ENCODE data around the gene LYSMD3. TPM values are rescaled to one million over a fixed set of nuclear protein-coding genes. Genes with fewer than 3 reads are reported as not detected.

The LYSMD3 gene
- polyA plus RNA-seq, 1 donor (not counting 4 experiments of a cell fraction or from before 2014, with no cell fraction given), result 18.9 TPM

DNA sequence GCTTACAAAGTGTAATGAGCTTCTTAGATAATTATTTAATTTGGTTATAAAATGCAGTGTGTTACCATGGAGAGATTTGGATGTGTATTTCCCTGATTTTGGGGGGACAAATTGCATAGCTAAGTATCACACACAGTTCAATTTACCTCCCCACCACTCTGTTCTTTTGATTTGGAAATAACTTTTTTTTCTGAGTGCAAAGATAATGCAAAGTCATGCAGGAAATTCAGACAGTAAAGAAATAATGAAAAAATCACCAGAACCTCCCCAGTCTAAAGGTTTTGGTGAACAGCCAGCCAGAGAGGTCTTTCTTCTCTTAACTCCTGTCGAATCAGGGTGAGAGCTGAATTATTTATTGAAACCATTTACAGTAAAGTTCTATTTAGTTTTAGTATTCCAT is 32.4 kb upstream of the LYSMD3 start:
- H3K4me3 ChIP-seq (ENCODE audit: control insufficient read depth in 2 of 3, extremely low read depth in 1 of 3, insufficient read depth in 2 of 3, low read depth in 1 of 3, low read length in 3 of 3), result no peak overlapping the region

GRCh38 chr5:90560771-90561170 is 31.4 kb upstream of the LYSMD3 start:
- no peaks in the 10 kb centered on the region for H4K20me1 ChIP-seq (ENCODE audit: control insufficient read depth, extremely low read depth, insufficient read depth, low read length)
- H3K9ac ChIP-seq (ENCODE audit: control insufficient read depth, extremely low read depth, insufficient read depth, low read length), result no peak overlapping the region
- dilution Hi-C loops (cut with MboI; ENCODE audit: extremely low pct_ligation_motif_present, low sequenced_read_pairs), result no loop called here
- no peak overlapping the region for H2AFZ ChIP-seq (ENCODE audit: control insufficient read depth, low read length)
- FAIRE-seq (no peak), DNase-seq (ENCODE audit: low read depth, low spot score) (no peak)
- no peak overlapping the region for H3K4me3 ChIP-seq (ENCODE audit: control insufficient read depth in 2 of 3, extremely low read depth in 1 of 3, insufficient read depth in 2 of 3, low read depth in 1 of 3, low read length in 3 of 3)
- peaks cover 2% of the 10 kb centered on the region for H3K4me1 ChIP-seq (ENCODE audit: control insufficient read depth, extremely low read depth, insufficient read depth, low read length)
- H3K9me1 ChIP-seq (ENCODE audit: control insufficient read depth, extremely low read depth, insufficient read depth, low read length), result no peaks in the 10 kb centered on the region
- H3K79me2 ChIP-seq (ENCODE audit: control insufficient read depth, insufficient read depth, low read length), result no peaks in the 10 kb centered on the region
- no peak for TF ChIP-seq EZH2 (IDR thresholded peaks at IDR 0.05; ENCODE audit: low read length)
- TF ChIP-seq, protein P1, sequence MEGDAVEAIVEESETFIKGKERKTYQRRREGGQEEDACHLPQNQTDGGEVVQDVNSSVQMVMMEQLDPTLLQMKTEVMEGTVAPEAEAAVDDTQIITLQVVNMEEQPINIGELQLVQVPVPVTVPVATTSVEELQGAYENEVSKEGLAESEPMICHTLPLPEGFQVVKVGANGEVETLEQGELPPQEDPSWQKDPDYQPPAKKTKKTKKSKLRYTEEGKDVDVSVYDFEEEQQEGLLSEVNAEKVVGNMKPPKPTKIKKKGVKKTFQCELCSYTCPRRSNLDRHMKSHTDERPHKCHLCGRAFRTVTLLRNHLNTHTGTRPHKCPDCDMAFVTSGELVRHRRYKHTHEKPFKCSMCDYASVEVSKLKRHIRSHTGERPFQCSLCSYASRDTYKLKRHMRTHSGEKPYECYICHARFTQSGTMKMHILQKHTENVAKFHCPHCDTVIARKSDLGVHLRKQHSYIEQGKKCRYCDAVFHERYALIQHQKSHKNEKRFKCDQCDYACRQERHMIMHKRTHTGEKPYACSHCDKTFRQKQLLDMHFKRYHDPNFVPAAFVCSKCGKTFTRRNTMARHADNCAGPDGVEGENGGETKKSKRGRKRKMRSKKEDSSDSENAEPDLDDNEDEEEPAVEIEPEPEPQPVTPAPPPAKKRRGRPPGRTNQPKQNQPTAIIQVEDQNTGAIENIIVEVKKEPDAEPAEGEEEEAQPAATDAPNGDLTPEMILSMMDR (optimal IDR thresholded peaks at IDR 0.05 in 1 of 3, IDR thresholded peaks at IDR 0.05 in 1 of 3, conservative IDR thresholded peaks at IDR 0.05 in 1 of 3; ENCODE audit: extremely low read depth in 1 of 3, insufficient read depth in 2 of 3, low read length in 3 of 3), result no peak
- peaks cover 35% of the 10 kb centered on the region for H3K27me3 ChIP-seq (ENCODE audit: control insufficient read depth, extremely low read depth, insufficient read depth, low read length)
- H3K9me3 ChIP-seq (ENCODE audit: control insufficient read depth, low read depth, low read length), result no peaks in the 10 kb centered on the region
- H3K27ac ChIP-seq (ENCODE audit: control insufficient read depth, insufficient read depth, low read length), result no peak overlapping the region
- H3K4me2 ChIP-seq (ENCODE audit: control insufficient read depth, extremely low read depth, insufficient read depth, low read depth, low read length), result no peak overlapping the region
- no peaks in the 10 kb centered on the region for H3K36me3 ChIP-seq (ENCODE audit: control insufficient read depth in 2 of 2, extremely low read depth in 1 of 2, insufficient read depth in 2 of 2, low read length in 2 of 2)

More for the DNA sequence above, 32.4 kb upstream of the LYSMD3 start:
- Histone ChIP-seq H3K9ac (ENCODE audit: control insufficient read depth, extremely low read depth, insufficient read depth, low read length) (no peak overlapping the region), H3K79me2 (ENCODE audit: control insufficient read depth, insufficient read depth, low read length) (no peaks in the 10 kb centered on the region), H3K4me1 (ENCODE audit: control insufficient read depth, extremely low read depth, insufficient read depth, low read length) (peaks cover 2% of the 10 kb centered on the region), H2AFZ (ENCODE audit: control insufficient read depth, low read length) (no peak overlapping the region), H3K9me1 (ENCODE audit: control insufficient read depth, extremely low read depth, insufficient read depth, low read length) (no peaks in the 10 kb centered on the region), H3K27ac (ENCODE audit: control insufficient read depth, insufficient read depth, low read length) (no peak overlapping the region), H3K9me3 (ENCODE audit: control insufficient read depth, low read depth, low read length) (no peaks in the 10 kb centered on the region), H3K4me2 (ENCODE audit: control insufficient read depth, extremely low read depth, insufficient read depth, low read depth, low read length) (no peak overlapping the region), H3K36me3 (ENCODE audit: control insufficient read depth in 2 of 2, extremely low read depth in 1 of 2, insufficient read depth in 2 of 2, low read length in 2 of 2) (no peaks in the 10 kb centered on the region), H4K20me1 (ENCODE audit: control insufficient read depth, extremely low read depth, insufficient read depth, low read length) (no peaks in the 10 kb centered on the region), H3K27me3 (ENCODE audit: control insufficient read depth, extremely low read depth, insufficient read depth, low read length) (peaks cover 26% of the 10 kb centered on the region)
- dilution Hi-C loops (cut with MboI; ENCODE audit: extremely low pct_ligation_motif_present, low sequenced_read_pairs), result no loop called here
- DNase-seq (ENCODE audit: low read depth, low spot score), result no peak
- no peak for FAIRE-seq
- no peak for TF ChIP-seq EZH2 (IDR thresholded peaks at IDR 0.05; ENCODE audit: low read length)
- TF ChIP-seq, protein P1 (optimal IDR thresholded peaks at IDR 0.05 in 1 of 3, IDR thresholded peaks at IDR 0.05 in 1 of 3, conservative IDR thresholded peaks at IDR 0.05 in 1 of 3; ENCODE audit: extremely low read depth in 1 of 3, insufficient read depth in 2 of 3, low read length in 3 of 3), result no peak
